Left forelimb (tissue), 1 donor: ENCODE measurements around the gene CCDC80.

Experiments used
- DNase-seq: peaks from one replicate; pipeline ENCODE4 v3.0.0-alpha.2; 2018; ENCODE audit warnings: low spot score

The CCDC80 gene

DNA sequence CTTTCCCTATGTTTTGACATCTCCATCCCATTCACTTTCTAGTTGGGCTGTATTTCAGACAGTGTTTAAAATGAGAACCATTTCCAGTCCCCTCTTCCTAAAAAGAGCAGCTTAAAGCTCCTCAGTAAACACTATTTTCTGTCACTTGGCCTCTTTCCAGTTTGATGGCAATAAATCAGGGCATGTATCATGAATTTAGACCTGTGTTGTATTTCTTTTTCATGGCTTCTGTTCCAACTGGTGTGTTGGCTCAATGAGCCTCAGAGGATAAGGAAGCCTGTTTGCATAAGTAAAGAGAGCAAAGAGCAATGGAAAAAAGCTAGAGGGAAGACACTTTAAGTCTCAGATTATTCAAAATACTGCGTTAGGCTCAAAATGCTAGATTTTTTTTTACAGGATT is 7.2 kb downstream of the CCDC80 start:
- DNase-seq: no peak

DNA sequence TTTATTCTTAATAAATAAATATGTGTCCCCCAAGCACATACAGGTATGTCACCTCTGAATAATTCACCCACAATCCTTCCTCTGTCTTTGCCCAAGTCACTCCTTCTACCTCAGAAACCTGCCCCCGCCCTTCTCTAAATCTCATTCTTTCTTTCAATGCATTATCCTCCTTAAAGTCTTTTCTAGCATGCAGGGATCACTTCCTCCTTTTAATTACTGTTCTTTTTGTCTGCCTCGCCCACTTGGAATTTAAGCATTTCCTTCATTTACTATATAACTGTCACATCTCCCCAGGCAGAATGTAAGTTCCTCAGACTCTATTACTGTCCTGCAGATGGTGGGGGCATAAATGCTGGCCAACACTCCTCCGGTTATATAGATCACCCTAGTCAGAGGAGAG is 7.8 kb downstream of the CCDC80 start:
- no peak for DNase-seq

DNA sequence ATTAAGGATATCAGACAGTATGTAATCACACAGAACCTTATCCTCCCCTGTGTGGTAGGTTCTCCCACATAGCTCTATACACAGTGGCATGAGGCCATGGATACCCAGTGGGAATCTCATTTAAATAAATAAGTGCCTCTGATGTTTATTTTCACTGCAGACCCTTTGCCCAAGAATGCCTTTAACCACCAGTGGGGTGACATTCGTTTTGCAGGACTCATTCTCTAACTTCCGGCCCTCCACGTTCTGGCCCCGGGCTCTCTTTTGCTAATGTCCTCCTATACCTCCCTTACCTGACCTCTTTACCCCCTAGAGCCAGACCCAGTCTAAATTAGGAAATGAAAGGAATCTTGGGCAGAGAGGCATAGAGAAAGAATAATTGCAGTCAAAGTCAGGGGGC is 8.3 kb downstream of the CCDC80 start:
- DNase-seq: no peak

DNA sequence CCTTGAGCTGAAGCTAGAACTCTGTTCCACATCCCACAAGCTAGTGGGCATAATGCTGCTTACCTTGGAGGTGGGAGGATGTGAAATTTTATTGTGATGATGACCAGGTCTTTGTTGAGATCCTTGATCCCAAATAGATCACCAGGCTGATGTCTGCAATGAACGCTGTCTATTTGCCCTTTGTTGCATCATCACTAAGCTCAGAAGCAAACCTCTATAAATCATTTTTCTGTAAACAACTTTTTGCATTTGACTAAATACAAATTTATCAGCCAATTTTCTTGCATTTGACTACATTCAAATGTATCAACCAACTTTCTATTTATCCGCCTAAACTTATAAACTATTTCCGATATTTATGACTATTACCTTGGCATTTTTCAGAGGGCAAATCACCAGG is 9.7 kb downstream of the CCDC80 start:
- no peak for DNase-seq

DNA sequence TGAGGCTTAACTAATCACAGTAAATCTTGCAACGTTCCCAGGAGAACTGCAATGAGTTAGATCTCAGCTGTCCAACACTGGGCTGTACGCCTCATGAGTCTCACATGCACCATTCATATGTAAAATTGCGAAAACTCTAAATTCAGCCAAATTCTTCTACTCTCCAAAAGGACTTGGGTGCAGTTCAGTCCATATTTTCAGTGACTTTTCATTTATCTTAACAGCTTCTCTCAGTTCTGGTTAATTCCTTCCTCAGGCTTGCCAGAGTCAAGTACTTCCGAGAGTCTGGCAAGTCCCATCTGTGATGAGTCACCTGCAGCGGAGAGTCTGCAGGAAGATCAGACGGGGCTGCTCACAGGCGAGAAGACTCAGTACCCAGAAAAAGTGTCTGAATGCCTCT is 11.5 kb downstream of the CCDC80 start:
- no peak for DNase-seq

DNA sequence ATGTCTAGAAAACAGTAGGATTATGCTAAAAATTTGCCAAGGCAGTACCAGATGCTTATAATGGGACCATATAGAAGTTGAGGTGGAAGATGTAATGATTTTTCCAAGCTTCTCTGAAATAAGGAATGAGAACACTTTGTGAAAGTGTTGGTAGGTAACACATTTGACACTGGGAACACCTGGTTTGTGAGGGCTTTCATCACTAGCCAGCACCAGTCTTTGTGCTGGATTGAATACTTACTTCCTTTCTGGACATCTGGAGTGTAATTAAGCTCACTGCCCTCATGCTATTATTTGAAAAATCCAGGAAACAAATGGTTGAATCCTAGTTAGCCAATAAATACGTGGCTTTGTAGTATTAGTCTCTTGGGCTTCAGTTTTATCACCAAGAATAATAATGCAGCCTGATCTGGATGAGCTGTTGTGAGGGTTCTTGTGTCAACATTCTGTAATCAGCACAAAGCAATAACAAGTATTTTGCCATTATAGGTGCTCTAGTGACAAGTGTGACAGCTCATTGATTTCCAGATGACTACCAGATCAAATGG is 12.9 kb downstream of the CCDC80 start:
- DNase-seq: no peak

DNA sequence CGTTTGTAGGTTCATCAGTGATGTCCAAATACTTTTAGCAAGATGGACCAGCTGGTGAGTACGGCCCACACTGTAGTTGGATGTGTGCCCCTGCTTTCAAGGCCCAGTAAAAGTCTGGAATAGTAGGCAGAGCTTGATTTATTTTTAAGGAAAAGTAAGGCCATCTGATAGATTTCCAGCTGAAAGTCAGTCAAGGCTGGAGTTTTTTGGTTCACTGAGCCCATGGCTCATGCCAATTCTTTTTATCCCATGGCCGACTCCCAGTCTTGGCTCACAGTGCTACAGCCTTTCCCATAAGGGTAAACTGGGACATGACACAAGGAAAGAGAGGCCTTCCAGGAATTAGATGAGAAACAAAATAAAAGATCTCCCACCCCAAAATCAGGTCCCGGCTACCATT is 13.5 kb downstream of the CCDC80 start:
- no peak for DNase-seq

DNA sequence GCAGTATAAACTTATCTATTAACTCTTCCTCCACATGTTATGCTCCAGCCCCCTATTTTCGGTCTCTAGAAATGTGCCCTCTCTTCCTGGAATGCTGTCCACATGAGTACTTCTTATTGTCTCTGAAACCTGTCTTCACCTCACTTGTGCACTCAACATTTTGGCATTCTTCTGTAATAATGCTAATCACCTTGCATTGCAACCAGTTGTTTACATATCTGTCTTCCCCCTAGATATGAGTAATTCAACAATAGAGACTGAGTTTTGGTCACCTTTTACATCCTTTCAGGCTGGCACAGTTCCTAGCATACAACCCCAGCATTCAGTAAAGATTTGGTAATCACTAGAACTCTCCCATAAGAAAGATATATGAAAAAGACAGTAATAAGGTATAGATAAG is 17.2 kb downstream of the CCDC80 start:
- DNase-seq: no peak

DNA sequence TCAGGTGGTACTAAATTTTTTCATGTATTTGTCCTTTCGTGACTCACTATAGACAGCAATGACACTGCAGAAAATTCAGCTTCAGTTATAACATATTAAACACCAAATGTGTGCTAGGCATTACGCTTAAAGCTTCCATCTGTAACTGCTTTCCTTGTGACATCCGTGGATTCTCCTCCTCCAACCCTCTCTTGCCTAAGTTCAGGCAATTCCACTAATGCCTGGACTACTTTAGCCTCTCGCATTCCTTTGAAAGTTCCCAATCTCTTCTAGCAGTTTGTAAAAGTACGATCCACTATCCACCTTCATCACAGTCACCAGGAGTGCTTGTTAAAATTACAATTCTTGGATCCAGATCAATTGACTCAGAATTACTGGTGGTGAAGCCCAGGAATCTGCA is 17.7 kb downstream of the CCDC80 start:
- no peak for DNase-seq

DNA sequence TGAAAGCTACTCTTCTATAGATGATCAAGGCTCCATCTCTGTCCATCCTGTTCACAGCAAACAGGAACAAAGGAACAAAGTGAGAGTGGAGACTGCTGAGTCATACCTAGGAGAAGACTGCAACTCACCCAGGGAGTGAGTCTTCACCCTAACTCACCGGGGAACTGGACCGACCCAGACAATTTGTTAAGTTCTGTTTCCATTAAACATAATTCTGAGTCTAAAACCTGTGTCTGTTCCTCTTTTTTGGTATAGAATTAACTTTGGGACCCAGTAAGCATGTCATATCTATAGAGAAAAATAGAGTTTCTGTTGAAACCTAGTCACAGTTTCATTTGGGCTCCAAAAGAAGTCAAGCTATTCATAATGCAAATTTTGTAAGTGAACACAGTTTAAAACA is 21.6 kb downstream of the CCDC80 start:
- no peak for DNase-seq

DNA sequence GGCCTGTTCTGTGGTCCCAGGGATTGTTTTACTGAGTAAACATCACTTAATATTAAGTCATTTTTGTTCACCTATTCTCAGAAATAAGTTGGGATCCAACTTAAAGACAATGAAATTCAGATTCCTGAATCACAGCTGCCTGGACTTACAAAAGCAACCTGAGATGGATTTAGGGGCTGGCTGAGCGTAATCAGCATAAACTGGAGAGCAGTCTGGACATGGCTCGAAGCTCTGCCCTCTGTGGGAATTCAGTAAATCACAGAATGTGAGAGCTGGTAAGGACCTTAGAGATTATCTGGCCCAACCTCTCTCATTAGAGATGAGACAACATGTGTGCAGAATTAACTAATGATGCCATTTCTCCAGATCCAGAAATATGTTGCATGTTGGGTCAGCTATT is 23.7 kb downstream of the CCDC80 start:
- no peak for DNase-seq

DNA sequence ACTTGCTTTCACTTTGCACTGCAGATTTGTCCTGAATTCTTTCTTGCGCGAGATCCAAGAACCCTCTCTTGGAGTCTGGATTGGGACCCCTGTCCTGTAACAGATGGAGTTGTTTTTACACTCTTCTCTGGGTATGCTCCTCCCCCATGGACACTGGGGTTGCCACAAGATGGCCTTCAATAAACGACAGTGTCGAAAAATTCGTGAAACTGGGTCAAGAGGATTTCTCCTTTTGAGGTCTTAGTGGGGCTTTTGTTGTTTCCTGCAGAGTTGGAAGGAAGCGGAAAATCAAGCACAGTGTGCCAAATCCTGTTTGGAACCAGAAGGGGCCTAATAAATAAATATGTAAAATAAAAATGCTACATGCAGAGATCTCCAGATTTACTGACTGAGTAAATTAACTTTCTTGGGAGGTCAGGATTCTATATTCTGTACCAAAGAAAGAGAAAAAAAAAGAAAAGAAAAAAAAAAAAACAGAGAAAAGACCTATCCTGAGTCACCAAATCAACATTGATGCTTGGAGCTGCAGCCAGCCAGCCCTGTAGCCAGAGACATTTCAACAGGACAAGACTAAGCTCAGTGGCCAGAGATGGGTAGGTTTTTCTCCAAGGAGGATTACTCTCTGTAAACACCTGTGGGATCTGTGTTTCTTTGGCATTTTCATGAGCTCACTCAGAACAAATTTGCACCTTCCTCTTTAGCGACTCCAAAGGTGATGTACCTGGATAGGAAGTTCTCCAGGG is 24.8 kb downstream of the CCDC80 start:
- no peak for DNase-seq

DNA sequence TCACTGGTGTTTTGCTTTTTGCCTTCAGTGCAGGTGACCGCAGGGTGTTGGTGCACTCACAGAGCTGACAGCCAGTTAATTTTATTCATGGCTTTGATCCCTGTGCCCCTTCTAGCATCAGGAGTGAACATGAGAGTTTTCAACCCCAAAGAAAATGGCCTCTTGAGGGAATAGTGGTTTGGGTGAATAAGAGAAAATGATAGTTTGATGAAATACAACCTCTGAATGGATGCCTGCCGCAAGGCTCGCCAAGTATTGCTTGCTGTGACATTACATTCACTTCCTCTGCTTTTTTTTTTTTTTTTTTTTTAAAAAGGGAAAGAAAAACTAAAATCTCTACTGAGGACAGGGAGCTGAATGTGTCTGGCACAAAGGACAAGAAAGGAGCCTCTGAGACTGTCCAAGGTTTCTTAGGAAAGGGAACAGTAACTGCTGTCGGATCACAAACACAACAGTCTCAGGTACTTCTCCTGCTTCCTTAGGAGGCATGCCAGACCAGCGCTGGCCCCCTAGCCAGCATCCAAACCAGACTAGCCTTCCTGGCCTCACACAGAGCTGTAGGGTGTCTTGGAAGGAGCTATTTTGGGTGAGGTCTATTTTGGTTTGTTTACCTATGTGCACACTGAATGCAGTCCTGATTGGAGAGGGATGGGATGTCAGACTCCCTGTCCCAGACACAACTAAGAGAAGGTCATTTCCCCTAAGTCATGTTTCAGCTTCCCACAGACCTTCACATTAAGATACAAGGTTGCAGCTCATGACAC is 29.0 kb downstream of the CCDC80 start:
- no peak for DNase-seq

DNA sequence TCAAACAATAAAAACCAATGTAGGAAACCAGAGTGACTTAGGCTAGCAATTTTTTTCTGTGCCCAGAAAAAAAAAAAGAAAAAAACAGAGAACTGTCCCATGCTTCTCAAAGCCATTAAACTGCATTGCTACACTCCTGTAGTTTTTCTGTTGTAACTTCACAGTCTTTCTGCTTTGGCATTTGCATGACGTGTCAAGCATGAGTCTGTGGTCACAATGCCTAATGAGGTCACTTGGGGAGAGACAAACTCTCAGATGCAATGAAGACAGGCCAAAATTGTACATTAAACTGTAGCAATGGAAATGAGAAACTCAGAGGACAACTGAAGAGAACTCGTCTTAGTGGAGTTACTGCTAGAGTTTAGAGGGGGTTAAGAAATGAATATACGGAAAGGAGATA is 30.8 kb downstream of the CCDC80 start:
- DNase-seq: no peak

DNA sequence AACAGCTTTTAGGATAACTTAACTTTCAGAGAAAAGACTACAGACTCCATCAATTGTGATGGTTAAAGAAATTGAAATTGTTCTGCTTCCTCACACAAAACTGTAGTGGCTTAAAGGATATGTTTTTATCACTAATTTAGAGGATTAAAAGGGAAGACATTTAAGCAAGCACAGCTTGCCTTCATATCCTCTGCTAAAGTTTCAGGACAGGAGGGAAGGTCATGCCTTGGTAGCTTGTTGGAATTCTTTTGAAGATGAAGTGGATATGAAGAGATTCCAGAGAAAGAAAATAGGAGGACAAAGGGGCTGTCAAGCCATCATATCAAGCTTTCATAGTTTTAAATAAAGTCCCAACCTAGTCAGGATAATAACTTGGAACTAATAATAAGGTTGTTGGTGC is 33.1 kb downstream of the CCDC80 start:
- no peak for DNase-seq

DNA sequence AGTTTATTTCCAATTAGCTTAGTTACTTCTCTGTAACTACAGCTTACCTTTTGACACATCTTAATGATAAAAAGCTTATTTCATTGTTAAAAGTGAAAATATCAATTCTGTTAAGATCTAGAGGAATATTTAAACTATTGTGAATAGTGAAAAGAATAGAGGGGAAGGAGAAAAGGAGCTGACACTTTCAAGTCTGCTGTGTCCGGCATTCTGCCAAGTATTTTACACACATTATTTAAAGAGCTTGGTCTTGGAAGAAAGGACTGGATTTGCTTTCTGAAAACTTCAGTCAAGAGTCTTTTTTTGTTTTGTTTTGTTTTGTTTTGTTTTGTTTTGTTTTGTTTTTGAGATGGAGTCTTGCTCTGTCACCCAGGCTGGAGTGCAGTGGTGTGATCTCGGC is 34.8 kb downstream of the CCDC80 start:
- no peak for DNase-seq

DNA sequence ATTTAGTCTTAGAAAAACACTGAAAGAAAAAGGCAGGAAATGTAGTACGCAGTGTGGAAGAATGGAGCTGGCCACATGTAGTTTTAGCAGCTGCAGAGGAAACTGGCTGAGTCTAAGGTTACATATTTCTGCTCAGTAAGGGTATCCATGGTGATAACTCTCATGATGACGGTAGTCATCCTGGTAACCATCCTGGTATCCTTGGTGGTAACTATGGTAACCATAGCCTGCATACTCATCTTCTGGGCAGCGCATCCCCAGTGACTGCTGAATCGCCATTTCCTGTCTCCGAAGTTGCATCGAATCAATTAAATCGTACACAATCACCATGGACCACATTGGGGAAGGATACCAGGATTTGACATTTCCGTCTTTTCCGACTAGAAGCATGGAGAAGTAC is 35.7 kb downstream of the CCDC80 start:
- DNase-seq: no peak

DNA sequence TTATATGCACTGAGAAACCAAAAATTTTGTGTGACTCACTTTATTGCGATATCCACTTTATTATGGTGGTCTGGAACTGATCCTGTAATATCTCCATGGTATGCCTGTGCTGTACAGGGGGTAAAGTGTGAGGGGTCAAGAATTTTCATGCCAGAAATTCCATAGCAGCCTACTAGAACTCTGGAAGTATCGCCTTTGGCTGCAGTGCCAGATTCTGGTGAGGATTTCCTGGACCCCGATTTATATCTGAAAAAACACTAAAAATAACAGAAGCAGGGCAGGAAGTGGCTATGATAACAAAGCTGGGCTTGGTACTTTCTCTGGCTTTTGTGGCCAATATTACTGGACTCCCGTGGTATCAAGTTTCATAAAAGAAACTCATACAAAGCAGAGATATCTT is 36.4 kb downstream of the CCDC80 start:
- DNase-seq: no peak

DNA sequence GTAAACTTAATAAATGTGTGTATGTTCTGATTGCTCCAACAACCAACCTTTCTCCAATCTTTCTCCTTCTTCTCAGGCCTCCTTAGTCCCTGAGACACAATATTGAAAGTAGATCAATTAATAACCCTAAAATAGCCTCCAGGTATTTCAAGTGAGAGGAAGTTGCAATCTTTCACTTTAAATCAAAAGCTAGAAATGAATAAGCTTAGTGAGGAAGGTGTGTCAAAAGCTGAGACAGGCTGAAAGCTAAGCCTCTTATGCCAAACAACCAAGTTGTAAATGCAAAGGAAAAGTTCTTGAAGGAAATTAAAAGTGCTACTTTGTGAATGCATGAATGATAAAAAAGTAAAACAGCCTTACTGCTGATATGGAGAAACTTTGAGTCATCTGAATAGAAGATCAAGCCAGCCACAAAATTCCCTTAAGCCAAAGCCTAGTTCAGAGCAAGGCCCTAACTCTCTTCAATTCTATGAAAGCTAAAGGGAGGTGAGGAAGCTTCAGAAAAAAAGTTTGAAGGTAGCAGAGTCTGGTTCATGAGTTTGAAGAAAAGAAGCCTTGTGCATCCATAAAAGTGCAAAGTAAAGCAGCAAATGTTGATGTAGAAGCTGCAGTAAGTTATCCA is 38.6 kb downstream of the CCDC80 start:
- DNase-seq: no peak

DNA sequence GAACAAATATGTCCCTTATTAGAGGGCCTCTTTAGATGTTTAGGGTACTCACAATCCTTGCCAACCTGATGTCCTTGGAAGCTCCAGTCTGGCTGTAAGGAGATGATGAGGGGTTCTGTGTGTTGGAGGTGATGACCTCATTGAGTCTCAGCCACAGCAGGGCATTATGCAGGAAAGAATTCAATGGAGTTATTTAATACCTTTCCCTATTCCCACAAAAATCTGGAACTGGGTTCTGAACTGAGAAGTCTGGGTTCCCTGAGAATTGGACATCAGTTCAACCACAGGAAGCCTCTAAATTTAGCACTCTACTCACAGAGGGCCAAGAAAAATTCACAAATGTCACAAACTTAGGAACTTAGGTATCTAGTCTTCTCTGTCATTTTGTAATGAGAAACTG is 42.2 kb downstream of the CCDC80 start:
- DNase-seq: no peak

DNA sequence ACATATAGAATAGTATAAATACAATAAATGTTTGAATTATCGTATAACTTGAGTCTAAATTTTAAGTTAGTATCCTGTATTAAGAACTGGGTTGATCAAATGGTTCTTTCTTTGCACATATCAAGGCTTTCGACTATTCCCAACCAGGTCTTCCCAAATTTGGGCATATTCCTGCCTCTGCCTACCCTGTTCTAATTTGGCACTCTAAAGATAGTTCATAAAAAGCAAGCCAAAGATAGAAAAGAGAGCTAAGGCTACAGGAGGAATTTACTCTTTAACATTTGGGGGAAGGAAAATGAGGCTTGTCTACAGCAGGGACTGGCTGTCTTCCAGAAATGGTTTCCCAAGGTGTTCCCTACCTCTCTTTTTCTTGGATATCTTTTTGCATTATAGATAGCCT is 43.0 kb downstream of the CCDC80 start:
- no peak for DNase-seq

DNA sequence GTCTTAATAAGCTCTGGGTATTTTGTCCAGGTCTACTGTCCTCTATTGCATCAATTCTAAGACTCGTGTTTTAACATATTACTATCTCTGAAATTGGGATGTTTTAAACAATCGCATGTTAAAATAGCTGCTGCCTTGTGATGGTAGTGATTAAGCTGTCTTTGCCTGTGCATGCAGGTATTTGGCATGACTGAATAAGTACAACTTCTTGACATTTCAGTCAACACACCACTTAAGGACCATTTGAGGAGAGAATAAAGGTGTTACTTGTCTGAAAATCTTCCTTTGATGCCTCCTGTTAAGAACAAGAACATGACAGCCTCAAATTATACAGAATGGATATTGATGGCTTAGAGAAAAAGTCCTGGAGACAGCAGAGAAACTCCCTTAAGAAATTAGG is 46.1 kb downstream of the CCDC80 start:
- no peak for DNase-seq

DNA sequence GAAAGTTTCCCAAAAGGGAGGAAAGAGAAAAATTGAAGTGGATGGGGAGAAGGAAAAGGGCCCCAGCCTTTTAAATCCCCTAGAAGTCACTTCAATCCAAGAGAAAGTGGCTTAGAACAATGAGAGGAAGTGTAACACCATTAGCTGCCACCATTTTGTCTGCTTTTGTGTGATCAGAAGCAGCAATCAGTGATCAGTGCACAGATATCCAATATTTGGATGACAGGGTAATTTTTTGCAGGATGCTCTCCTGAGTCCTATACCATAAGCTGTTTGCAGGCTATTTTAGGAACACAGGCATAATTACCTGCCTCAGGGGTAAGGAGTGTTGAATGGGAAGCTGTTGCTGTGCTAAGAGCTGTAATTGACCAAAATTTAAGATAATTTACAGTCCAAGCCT is 47.7 kb downstream of the CCDC80 start:
- DNase-seq: no peak
